ENCODE results near the gene PPM1L. TPM values are rescaled to one million over a fixed set of nuclear protein-coding genes. Genes with fewer than 3 reads are reported as not detected.

Gene PPM1L
- total and polyA plus RNA-seq, 2 donors (not counting 1 experiment from before 2014, with no cell fraction given) = 1.1 to 12.0 TPM

- peaks cover 6% of the 10 kb centered on the region for H3K27me3 Mint-ChIP-seq
- no peak overlapping the region for H3K27ac Mint-ChIP-seq
- Histone ChIP-seq H3K9ac (ENCODE audit: low read length) (no peak overlapping the region), H2AFZ (ENCODE audit: insufficient read depth, low read depth, low read length, poor library complexity, severe bottlenecking) (no peak overlapping the region), H4K20me1 (ENCODE audit: control insufficient read depth, insufficient read depth, low read length, poor library complexity, severe bottlenecking) (no peaks in the 10 kb centered on the region), H3K4me3 (ENCODE audit: control extremely low read depth in 1 of 5, extremely low read depth in 1 of 5, insufficient read depth in 1 of 5, low read depth in 2 of 5, low read length in 4 of 5) (no peak overlapping the region), H3K27me3 (replicated peaks in 1 of 4; ENCODE audit: control extremely low read depth in 1 of 4, control insufficient read depth in 3 of 4, insufficient read depth in 4 of 4, low read length in 3 of 4) (no peaks in the 10 kb centered on the region), H3K9me3 (ENCODE audit: control extremely low read depth in 1 of 3, control insufficient read depth in 2 of 3, insufficient read depth in 1 of 3, low read length in 2 of 3) (peaks cover 0 to 4% (median 1%) of the 10 kb centered on the region in 3 donors), H3K79me2 (ENCODE audit: control insufficient read depth, insufficient read depth, low read length) (no peaks in the 10 kb centered on the region), H3K4me2 (replicated peaks; ENCODE audit: low read depth, low read length, poor library complexity, severe bottlenecking) (no peak overlapping the region), H3K36me3 (replicated peaks in 1 of 2; ENCODE audit: control extremely low read depth in 1 of 2, control insufficient read depth in 1 of 2, extremely low read depth in 1 of 2, insufficient read depth in 2 of 2, low read length in 1 of 2) (no peaks in the 10 kb centered on the region), H3K4me1 (ENCODE audit: control insufficient read depth in 2 of 2, insufficient read depth in 2 of 2, low read length in 2 of 2) (no peaks in the 10 kb centered on the region), H3K27ac (ENCODE audit: low read length in 2 of 2) (no peak overlapping the region)
- CTCF ChIA-PET = no interaction called here
- ATAC-seq (ENCODE audit: low read depth) = no peak
- WGBS (ENCODE audit: insufficient coverage) = 100% methylated on average over 1 of the region's 2 CpGs
- H3K4me3 Mint-ChIP-seq = no peak overlapping the region
- intact Hi-C loops (cut with micrococcal nuclease) = no loop called here
- no peak for DNase-seq
- no peaks in the 10 kb centered on the region for H3K4me1 Mint-ChIP-seq
- H3K9me3 Mint-ChIP-seq (ENCODE audit: insufficient read depth) = no peaks in the 10 kb centered on the region
- TF ChIP-seq, protein P1, sequence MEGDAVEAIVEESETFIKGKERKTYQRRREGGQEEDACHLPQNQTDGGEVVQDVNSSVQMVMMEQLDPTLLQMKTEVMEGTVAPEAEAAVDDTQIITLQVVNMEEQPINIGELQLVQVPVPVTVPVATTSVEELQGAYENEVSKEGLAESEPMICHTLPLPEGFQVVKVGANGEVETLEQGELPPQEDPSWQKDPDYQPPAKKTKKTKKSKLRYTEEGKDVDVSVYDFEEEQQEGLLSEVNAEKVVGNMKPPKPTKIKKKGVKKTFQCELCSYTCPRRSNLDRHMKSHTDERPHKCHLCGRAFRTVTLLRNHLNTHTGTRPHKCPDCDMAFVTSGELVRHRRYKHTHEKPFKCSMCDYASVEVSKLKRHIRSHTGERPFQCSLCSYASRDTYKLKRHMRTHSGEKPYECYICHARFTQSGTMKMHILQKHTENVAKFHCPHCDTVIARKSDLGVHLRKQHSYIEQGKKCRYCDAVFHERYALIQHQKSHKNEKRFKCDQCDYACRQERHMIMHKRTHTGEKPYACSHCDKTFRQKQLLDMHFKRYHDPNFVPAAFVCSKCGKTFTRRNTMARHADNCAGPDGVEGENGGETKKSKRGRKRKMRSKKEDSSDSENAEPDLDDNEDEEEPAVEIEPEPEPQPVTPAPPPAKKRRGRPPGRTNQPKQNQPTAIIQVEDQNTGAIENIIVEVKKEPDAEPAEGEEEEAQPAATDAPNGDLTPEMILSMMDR (IDR thresholded peaks at IDR 0.05) = no peak
- no peak for TF ChIP-seq EZH2 (IDR thresholded peaks at IDR 0.05; ENCODE audit: borderline replicate concordance, insufficient read depth, low read depth, low read length, poor library complexity, severe bottlenecking)
- POLR2A ChIA-PET = no interaction called here
Measured at GRCh38 chr3:160792540-160792939, 36.5 kb downstream of the PPM1L start.

DNA sequence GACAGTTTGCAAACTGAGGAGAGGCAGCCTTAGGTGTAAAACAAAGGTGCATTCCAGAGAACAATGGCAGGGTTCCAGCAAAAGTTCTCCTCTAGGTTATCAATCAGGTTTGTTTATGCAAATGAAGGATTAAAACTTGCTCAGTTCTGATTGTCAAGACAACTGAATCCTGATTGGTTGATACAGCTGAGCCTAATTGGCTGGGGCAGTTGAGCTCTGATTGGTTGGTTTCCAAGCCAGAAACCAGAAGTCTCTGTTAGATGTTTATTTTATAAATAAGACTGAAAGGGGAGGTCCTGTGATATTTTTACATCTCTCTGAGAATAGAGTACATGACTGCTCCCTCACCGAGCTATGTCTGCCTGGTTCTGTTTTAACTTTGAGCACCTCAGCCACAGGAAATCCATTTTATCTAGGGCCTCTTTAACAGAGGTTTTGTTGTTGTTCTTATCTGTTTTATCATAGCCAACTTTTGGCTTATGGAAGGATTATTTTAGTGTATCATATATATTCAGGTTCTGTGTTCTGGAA lies 37.8 kb downstream of the PPM1L start:
- POLR2A ChIA-PET = no interaction called here
- no peak for DNase-seq

More for the DNA sequence above, 37.8 kb downstream of the PPM1L start:
- Histone ChIP-seq H3K27me3 (replicated peaks in 1 of 4; ENCODE audit: control extremely low read depth in 1 of 4, control insufficient read depth in 3 of 4, insufficient read depth in 4 of 4, low read length in 3 of 4) (no peaks in the 10 kb centered on the region), H3K4me2 (replicated peaks; ENCODE audit: low read depth, low read length, poor library complexity, severe bottlenecking) (no peak overlapping the region), H2AFZ (ENCODE audit: insufficient read depth, low read depth, low read length, poor library complexity, severe bottlenecking) (no peak overlapping the region), H3K36me3 (replicated peaks in 1 of 2; ENCODE audit: control extremely low read depth in 1 of 2, control insufficient read depth in 1 of 2, extremely low read depth in 1 of 2, insufficient read depth in 2 of 2, low read length in 1 of 2) (no peaks in the 10 kb centered on the region), H3K9ac (ENCODE audit: low read length) (no peak overlapping the region), H3K4me3 (ENCODE audit: control extremely low read depth in 1 of 5, extremely low read depth in 1 of 5, insufficient read depth in 1 of 5, low read depth in 2 of 5, low read length in 4 of 5) (no peak overlapping the region), H3K9me3 (ENCODE audit: control extremely low read depth in 1 of 3, control insufficient read depth in 2 of 3, insufficient read depth in 1 of 3, low read length in 2 of 3) (no peaks in the 10 kb centered on the region), H3K27ac (ENCODE audit: low read length in 2 of 2) (no peak overlapping the region), H4K20me1 (ENCODE audit: control insufficient read depth, insufficient read depth, low read length, poor library complexity, severe bottlenecking) (no peaks in the 10 kb centered on the region), H3K79me2 (ENCODE audit: control insufficient read depth, insufficient read depth, low read length) (no peaks in the 10 kb centered on the region), H3K4me1 (ENCODE audit: control insufficient read depth in 2 of 2, insufficient read depth in 2 of 2, low read length in 2 of 2) (no peaks in the 10 kb centered on the region)
- H3K27me3 Mint-ChIP-seq = peaks cover 6% of the 10 kb centered on the region
- H3K4me3 Mint-ChIP-seq = no peak overlapping the region
- TF ChIP-seq, protein P1 (IDR thresholded peaks at IDR 0.05) = no peak
- TF ChIP-seq EZH2 (IDR thresholded peaks at IDR 0.05; ENCODE audit: borderline replicate concordance, insufficient read depth, low read depth, low read length, poor library complexity, severe bottlenecking) = no peak
- WGBS (ENCODE audit: insufficient coverage) = no CpG with 5 or more reads among the region's 1 CpG
- no peak overlapping the region for H3K27ac Mint-ChIP-seq
- CTCF ChIA-PET = no interaction called here
- no peak for ATAC-seq (ENCODE audit: low read depth)
- H3K4me1 Mint-ChIP-seq = no peaks in the 10 kb centered on the region
- H3K9me3 Mint-ChIP-seq (ENCODE audit: insufficient read depth) = no peaks in the 10 kb centered on the region
- intact Hi-C loops (cut with micrococcal nuclease) = no loop called here

Measured in B cell (primary cell).